HG03280 (cell line): ENCODE results near the gene INSC.

ENCODE experiments used
- ATAC-seq: cut with Tn5 transposase; IDR thresholded peaks from one replicate; pipeline ENCODE4 v1.9.1; 2021; ENCODE audit warnings: mild to moderate bottlenecking, moderate library complexity; ENCODE audit not compliant: unreplicated experiment

The INSC gene

GRCh38 chr11:15212876-15213275 lies 98.2 kb downstream of the INSC start:
- ATAC-seq: no peak

- ATAC-seq: no peak
Observed at GRCh38 chr11:15213471-15214231, 98.9 kb downstream of the INSC start.

GRCh38 chr11:15215005-15215404 lies 100.3 kb downstream of the INSC start:
- ATAC-seq: no peak

- ATAC-seq: no peak
Observed at GRCh38 chr11:15216678-15217077, 102.0 kb downstream of the INSC start.

- no peak for ATAC-seq
Observed at GRCh38 chr11:15217416-15217815, 102.7 kb downstream of the INSC start.

GRCh38 chr11:15222777-15223176 lies 108.1 kb downstream of the INSC start:
- ATAC-seq: no peak

GRCh38 chr11:15223318-15223717 lies 108.6 kb downstream of the INSC start:
- no peak for ATAC-seq

- ATAC-seq: no peak
Observed at GRCh38 chr11:15224466-15224865, 109.7 kb downstream of the INSC start.

- ATAC-seq: no peak
Observed at GRCh38 chr11:15227011-15227410, 112.3 kb downstream of the INSC start.

GRCh38 chr11:15228331-15228849 lies 113.7 kb downstream of the INSC start:
- no peak for ATAC-seq

GRCh38 chr11:15229069-15229468 lies 114.3 kb downstream of the INSC start:
- no peak for ATAC-seq

GRCh38 chr11:15232496-15232895 lies 117.8 kb downstream of the INSC start:
- ATAC-seq: no peak

- ATAC-seq: no peak
Observed at GRCh38 chr11:15233371-15234165, 118.8 kb downstream of the INSC start.

- ATAC-seq: no peak
Observed at GRCh38 chr11:15234796-15235195, 120.1 kb downstream of the INSC start.

GRCh38 chr11:15236559-15236958 lies 121.8 kb downstream of the INSC start:
- no peak for ATAC-seq

GRCh38 chr11:15238856-15239255 lies 124.1 kb downstream of the INSC start:
- no peak for ATAC-seq

- ATAC-seq: no peak
Observed at GRCh38 chr11:15248749-15249148, 134.0 kb downstream of the INSC start.

- ATAC-seq: no peak
Observed at GRCh38 chr11:15258433-15259165, 143.9 kb downstream of the INSC start.

GRCh38 chr11:15266999-15267398 lies 152.3 kb downstream of the INSC start:
- no peak for ATAC-seq

- ATAC-seq: no peak
Observed at GRCh38 chr11:15268598-15268997, 153.9 kb downstream of the INSC start.

GRCh38 chr11:15275141-15275540 lies 160.4 kb downstream of the INSC start:
- no peak for ATAC-seq
